Measurements from ENCODE around the gene DCST2.

Gene DCST2

DNA sequence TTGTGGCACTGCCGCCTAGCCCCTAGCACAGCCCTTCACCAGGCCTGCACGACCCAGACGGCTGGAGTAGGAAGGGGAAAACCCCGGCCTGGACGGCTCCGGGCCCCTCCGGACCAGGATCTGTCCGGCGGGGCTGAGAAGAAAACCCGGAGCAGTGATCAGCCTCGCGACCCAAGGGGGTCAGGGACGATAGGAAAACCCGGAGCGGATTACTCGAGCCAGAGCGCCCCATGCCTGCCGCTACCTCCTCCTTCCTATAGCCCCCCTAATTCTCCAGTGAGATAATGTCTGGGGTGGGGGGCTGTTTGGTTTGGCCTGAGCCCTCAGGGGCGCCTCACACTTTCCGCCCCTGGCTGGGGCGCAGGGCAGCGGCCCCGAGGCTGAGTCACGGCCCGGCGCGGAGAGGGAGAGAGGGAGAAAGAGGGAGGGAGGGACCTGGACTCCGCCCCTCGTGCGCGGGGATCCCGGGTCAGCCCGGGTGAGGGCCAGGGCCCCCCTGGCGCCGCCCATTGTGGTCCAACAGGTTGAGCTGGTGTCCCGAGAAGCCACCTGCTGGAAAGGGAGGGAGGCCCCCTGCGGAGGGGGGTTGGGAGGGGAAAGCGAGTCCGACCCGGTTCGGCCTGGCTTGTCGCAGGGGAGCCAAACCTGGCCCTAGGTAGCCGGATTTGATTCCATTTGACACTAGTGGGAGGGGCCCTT is 32.7 kb downstream of the DCST2 start:
- TF ChIP-seq, protein P1, sequence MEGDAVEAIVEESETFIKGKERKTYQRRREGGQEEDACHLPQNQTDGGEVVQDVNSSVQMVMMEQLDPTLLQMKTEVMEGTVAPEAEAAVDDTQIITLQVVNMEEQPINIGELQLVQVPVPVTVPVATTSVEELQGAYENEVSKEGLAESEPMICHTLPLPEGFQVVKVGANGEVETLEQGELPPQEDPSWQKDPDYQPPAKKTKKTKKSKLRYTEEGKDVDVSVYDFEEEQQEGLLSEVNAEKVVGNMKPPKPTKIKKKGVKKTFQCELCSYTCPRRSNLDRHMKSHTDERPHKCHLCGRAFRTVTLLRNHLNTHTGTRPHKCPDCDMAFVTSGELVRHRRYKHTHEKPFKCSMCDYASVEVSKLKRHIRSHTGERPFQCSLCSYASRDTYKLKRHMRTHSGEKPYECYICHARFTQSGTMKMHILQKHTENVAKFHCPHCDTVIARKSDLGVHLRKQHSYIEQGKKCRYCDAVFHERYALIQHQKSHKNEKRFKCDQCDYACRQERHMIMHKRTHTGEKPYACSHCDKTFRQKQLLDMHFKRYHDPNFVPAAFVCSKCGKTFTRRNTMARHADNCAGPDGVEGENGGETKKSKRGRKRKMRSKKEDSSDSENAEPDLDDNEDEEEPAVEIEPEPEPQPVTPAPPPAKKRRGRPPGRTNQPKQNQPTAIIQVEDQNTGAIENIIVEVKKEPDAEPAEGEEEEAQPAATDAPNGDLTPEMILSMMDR (conservative IDR thresholded peaks at IDR 0.05; ENCODE audit: low read depth, low read length): no peak
- peak overlapping the region; percentile 90 for H3K4me3 ChIP-seq (ENCODE audit: low read length)
- peak; percentile 57 for DNase-seq (ENCODE audit: low read depth)

DNA sequence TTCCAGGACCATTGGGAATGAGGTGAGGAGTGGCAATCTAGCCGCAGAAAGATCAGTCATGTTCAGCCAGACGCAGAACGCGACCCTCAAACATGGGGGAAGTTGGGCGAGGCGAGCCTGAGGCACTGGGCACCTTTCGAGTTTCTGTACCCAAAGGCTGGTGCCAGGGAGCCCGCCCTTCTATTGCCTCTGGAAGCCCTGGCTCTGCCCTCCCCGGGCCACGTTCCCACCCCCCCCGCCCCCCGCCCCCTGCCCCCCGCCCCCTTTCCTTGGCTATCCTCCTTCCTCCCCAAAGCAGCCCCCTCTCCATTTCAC is 33.2 kb downstream of the DCST2 start:
- H3K4me3 ChIP-seq (ENCODE audit: low read length): peak overlapping the region; percentile 90
- TF ChIP-seq, protein P1 (conservative IDR thresholded peaks at IDR 0.05; ENCODE audit: low read depth, low read length): no peak
- DNase-seq (ENCODE audit: low read depth): no peak

DNA sequence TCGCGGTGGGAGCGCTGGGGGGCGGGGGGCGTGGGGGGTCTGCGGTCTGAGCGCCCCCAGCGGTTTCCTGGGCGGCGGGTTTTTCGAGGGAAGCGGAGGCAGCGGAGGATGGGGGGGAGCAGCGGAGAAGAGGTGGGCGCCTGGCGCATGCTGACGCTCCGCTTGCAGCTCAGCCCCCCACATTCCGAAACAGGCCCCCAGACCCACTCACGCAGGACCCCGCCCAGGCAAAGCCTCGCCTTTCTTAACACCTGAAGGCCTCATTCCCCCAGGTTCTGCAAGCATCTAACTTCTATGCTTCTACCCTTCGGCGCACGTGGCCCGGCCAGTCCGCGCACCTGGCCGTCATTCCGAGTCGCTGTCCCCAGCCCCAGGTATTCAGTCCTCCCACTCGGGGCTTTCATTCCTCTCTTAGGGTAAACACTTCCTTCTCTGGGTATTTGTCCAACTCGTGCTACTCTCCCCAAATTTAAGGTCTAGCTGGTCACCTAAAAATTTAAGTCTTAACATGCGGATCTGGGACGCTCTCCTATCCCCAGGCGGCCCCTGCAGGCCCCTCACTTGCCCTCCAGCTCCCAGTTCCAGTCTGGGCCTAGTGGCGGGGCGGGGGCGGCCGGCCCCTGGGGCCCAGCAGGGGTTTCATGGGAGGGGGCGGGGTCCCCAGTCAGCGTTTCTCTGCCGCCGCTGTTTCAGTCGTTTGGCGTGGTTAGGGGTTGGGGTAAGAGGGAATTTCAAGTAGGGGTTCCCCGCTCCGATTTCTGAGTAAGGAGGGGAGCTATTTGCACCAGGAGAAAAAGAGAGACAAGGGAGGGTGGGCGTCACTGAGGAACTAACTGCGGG is 33.8 kb downstream of the DCST2 start:
- H3K4me3 ChIP-seq (ENCODE audit: low read length): peak overlapping the region; percentile 90
- TF ChIP-seq, protein P1 (conservative IDR thresholded peaks at IDR 0.05; ENCODE audit: low read depth, low read length): no peak
- DNase-seq (ENCODE audit: low read depth): no peak

DNA sequence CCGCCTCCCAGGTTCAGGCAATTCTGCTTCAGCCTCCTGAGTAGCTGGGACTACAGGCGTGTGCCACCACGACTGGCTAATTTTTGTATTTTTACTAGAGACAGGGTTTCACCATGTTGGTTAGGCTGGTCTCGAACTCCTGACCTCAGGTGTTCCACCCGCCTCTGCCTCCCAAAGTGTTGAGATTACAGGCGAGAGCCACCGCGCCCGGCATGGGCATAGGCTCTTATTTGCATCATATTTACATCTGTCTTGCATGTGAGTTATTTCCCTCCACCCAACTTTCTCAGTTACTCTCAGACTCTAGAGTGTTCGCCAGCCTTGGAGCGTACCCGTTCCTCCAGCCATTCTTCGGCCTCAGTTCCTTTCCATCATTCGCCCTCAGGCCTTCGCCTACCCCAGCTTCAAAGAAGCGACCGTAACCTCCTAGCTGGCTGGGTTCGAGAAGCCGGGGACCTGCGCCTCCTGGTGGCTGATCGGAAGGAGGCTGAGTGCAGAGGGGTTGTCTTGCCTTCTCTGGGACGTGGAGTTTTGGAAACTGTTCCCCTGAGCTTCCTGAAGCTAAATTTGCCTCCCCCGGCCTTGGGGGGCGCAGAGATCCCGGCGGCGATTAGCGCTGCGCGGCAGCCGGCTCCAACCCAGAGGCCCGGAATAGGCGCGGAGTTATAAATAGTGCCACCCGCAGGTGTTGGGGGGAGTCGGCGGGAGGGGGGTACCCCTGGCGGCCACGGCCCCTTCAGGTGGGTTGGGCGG is 34.6 kb downstream of the DCST2 start:
- TF ChIP-seq, protein P1 (conservative IDR thresholded peaks at IDR 0.05; ENCODE audit: low read depth, low read length): peak; percentile 97
- DNase-seq (ENCODE audit: low read depth): no peak
- peak overlapping the region; percentile 35 for H3K4me3 ChIP-seq (ENCODE audit: low read length)

DNA sequence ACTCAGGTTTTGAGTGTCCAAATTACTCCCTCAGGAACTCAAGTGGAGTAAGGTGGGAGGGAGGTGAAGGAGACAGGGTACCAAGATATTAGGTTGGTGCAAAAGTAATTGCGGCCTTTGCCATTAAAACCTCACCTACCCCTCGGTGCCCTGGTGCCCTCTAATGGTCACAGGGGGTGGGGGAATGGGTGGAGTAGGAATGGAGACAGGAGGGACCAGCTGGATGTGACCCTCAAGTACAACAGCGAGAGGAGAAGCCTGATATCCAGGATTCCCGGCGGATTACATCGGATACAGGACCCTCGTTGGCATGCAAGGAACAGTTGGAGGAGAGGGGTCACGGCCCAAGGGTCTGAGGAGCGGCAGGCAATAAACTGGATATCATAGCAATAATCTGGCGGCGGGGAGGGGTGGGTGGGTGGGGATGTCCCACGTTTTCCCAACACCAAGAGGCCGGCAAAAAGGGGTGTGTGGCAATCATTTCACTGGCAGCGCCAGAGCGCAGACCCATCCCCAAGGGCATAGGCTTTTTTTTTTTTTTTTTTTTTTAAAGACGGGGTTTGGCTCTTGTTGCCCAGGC is 35.3 kb downstream of the DCST2 start:
- no peak for DNase-seq (ENCODE audit: low read depth)
- TF ChIP-seq, protein P1 (conservative IDR thresholded peaks at IDR 0.05; ENCODE audit: low read depth, low read length): peak; percentile 15
- no peak overlapping the region for H3K4me3 ChIP-seq (ENCODE audit: low read length)

DNA sequence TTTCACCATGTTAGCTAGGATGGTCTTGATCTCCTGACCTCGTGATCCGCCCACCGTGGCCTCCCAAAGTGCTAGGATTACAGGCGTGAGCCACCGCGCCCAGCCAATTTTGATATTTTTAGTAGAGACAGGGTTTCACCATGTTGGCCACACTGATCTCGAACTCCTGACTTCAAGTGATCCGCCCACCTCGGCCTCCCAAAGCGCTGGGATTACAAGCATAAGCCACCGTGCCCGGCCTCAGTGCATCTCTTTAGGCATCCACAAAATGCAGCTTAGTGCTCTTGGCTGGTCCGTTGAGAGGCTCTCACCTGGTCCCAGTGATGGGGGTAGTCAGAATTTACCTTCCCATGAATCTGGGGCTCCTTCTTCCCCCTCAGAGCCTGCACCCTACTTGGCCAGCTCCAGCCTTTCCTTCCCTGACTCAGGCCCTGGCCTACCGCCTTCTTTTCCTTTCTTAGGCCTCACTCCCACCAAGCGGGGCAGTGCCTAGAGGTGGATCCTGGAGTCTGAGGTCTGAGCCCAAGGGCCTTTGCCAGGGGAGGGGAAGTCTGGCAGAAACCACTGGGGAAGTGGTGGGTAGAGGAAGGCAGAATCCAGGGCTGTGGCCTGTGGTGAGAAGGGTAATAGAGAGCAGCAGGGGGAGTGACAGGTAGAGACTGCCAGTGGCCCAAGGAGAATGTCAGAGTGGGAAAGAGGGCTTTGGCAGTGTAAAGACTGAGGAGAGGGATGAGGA is 36.4 kb downstream of the DCST2 start:
- TF ChIP-seq, protein P1 (conservative IDR thresholded peaks at IDR 0.05; ENCODE audit: low read depth, low read length): no peak
- H3K4me3 ChIP-seq (ENCODE audit: low read length): no peak overlapping the region
- DNase-seq (ENCODE audit: low read depth): no peak

Measured in retinal pigment epithelial cell (primary cell).